Prostate gland (tissue), 1 donor: Measurements from ENCODE around the gene HDHD2.

Source experiments
- POLR2A ChIP-seq: fragments of 450-650 bp; IDR thresholded peaks from one replicate; pipeline ENCODE4 v1.6.1; 2016; ENCODE audit warnings: antibody characterized with exemption, mild to moderate bottlenecking
- POLR2AphosphoS5 ChIP-seq: sonication (generic); formaldehyde crosslinking; IDR thresholded peaks from one replicate; pipeline ENCODE4 v1.6.1; 2017; ENCODE audit warnings: antibody characterized with exemption

DNA sequence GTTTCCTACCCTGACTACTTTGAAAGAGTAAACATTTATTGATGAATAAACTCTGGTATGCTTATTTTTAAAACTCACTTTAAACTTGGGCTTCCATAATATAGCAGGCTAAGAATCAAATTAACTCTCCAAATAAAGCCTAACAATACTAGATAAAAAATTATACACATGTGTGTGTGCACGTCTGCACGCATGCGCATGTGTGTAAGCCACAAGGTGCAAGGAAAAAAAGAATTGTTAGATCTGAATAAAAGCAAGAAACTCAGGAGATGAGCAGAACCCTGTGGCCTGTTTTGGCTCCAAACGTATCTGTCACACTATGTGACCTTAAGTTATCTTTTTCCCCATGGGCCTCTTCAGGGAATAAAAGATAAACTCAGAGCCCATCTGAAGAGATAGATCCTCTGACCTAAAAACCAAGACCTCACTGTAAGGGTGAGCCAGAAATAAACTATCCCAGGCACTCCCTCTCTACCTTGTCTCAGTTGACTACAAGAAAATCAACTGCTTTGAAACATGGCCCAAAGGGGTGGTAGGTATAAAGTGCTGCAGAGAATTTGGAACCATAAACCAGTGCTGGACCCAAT is 6.3 kb downstream of the HDHD2 start:
- TF ChIP-seq POLR2A (no peak), POLR2AphosphoS5 (no peak)
